GM20431 (cell line): ENCODE data around the gene LRRC28.

ENCODE experiments used
- in situ Hi-C: fragments of 300-500 bp; cut with MseI, MboI; formaldehyde crosslinking; loops from one replicate; pipeline ENCODE4 v1.15.0; 2020; ENCODE audit warnings: low sequenced_read_pairs; ENCODE audit not compliant: unreplicated experiment

Gene LRRC28

GRCh38 chr15:99411234-99411633 is 160.0 kb downstream of the LRRC28 start:
- in situ Hi-C loops = no loop called here

GRCh38 chr15:99412082-99412481 is 160.8 kb downstream of the LRRC28 start:
- in situ Hi-C loops = no loop called here

GRCh38 chr15:99412626-99413025 is 161.3 kb downstream of the LRRC28 start:
- in situ Hi-C loops = no loop called here

GRCh38 chr15:99413955-99414754 is 162.9 kb downstream of the LRRC28 start:
- in situ Hi-C loops = no loop called here

GRCh38 chr15:99414755-99415731 is 163.8 kb downstream of the LRRC28 start:
- in situ Hi-C loops = no loop called here

- in situ Hi-C loops = no loop called here
Observed at GRCh38 chr15:99416191-99417188, 165.2 kb downstream of the LRRC28 start.

- in situ Hi-C loops = no loop called here
Observed at GRCh38 chr15:99421172-99421656, 169.9 kb downstream of the LRRC28 start.

GRCh38 chr15:99421758-99422157 is 170.5 kb downstream of the LRRC28 start:
- in situ Hi-C loops = no loop called here

GRCh38 chr15:99423186-99424130 is 172.2 kb downstream of the LRRC28 start:
- in situ Hi-C loops = no loop called here

GRCh38 chr15:99424131-99424571 is 172.9 kb downstream of the LRRC28 start:
- in situ Hi-C loops = no loop called here

- in situ Hi-C loops = no loop called here
Observed at GRCh38 chr15:99424978-99425656, 173.8 kb downstream of the LRRC28 start.

- in situ Hi-C loops = no loop called here
Observed at GRCh38 chr15:99425657-99426301, 174.5 kb downstream of the LRRC28 start.

- in situ Hi-C loops = no loop called here
Observed at GRCh38 chr15:99426431-99427105, 175.3 kb downstream of the LRRC28 start.

- in situ Hi-C loops = no loop called here
Observed at GRCh38 chr15:99427210-99427609, 175.9 kb downstream of the LRRC28 start.

GRCh38 chr15:99427668-99428361 is 176.5 kb downstream of the LRRC28 start:
- in situ Hi-C loops = no loop called here

- in situ Hi-C loops = no loop called here
Observed at GRCh38 chr15:99429681-99430081, 178.4 kb downstream of the LRRC28 start.
